ENCODE measurements around the gene HERC5.

DNA sequence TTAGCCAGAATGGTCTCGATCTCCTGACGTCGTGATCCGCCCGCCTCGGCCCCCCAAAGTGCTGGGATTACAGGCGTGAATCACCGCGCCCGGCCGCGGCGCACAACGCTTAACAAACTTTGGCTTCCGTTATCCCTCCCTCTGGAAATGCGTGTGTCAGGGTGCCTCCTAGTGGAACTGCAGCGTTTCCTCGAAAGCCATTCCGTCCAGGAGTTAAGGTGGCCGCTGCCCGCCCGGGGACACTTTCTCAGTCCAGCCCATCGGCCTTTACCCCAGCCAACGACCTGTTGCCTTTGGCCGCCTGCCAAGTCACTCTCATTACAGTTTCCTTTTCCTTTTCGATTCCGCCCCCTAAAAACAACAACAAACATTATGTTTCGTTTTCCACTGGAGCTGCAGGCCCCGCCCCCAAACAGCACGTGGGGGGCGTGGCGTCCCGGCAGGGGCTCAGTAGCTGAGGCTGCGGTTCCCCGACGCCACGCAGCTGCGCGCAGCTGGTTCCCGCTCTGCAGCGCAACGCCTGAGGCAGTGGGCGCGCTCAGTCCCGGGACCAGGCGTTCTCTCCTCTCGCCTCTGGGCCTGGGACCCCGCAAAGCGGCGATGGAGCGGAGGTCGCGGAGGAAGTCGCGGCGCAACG, at the start of gene HERC5:
- TF ChIP-seq, protein P1, sequence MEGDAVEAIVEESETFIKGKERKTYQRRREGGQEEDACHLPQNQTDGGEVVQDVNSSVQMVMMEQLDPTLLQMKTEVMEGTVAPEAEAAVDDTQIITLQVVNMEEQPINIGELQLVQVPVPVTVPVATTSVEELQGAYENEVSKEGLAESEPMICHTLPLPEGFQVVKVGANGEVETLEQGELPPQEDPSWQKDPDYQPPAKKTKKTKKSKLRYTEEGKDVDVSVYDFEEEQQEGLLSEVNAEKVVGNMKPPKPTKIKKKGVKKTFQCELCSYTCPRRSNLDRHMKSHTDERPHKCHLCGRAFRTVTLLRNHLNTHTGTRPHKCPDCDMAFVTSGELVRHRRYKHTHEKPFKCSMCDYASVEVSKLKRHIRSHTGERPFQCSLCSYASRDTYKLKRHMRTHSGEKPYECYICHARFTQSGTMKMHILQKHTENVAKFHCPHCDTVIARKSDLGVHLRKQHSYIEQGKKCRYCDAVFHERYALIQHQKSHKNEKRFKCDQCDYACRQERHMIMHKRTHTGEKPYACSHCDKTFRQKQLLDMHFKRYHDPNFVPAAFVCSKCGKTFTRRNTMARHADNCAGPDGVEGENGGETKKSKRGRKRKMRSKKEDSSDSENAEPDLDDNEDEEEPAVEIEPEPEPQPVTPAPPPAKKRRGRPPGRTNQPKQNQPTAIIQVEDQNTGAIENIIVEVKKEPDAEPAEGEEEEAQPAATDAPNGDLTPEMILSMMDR (IDR thresholded peaks at IDR 0.05 in 2 of 3, conservative IDR thresholded peaks at IDR 0.05 in 1 of 3; ENCODE audit: borderline replicate concordance in 1 of 3, insufficient read depth in 1 of 3, low read depth in 2 of 3, low read length in 2 of 3), result peak; percentile 60 to 73 (median 65)
- TF ChIP-seq CEBPB (IDR thresholded peaks at IDR 0.05; ENCODE audit: low read depth) (0 out of 2 replicates have a peak, but pooled peaks have one; percentile 37), EZH2phosphoT487 (IDR thresholded peaks at IDR 0.05; ENCODE audit: borderline replicate concordance) (no peak)
